ENCODE results near the gene C10orf90. TPM values are rescaled to one million over a fixed set of nuclear protein-coding genes. Genes with fewer than 3 reads are reported as not detected.

C10orf90 gene
- total RNA-seq, 1 experiment from 2014 or later, result 0.67 TPM

- Histone ChIP-seq H3K4me3 (ENCODE audit: low read depth in 2 of 2, low read length in 2 of 2) (no peak overlapping the region), H3K27me3 (ENCODE audit: control insufficient read depth, insufficient read depth, low read length) (no peaks in the 10 kb centered on the region), H3K9me3 (ENCODE audit: control insufficient read depth, insufficient read depth, low read depth, low read length) (no peaks in the 10 kb centered on the region; the same call in 1 of the 2 replicates), H3K4me1 (ENCODE audit: control insufficient read depth, insufficient read depth, low read length) (no peaks in the 10 kb centered on the region), H3K27ac (ENCODE audit: low read length) (no peak overlapping the region), H3K36me3 (ENCODE audit: control insufficient read depth, insufficient read depth, low read length) (no peaks in the 10 kb centered on the region; the same call in 1 of the 2 replicates)
- DNase-seq (ENCODE audit: low read depth, low spot score) (peak; percentile 90), ATAC-seq (peak; percentile 96)
- TF ChIP-seq POLR2AphosphoS5 (IDR thresholded peaks at IDR 0.05; ENCODE audit: low read depth, low read length) (no peak), SIN3A (IDR thresholded peaks at IDR 0.05; ENCODE audit: borderline replicate concordance, insufficient read depth, low read depth, low read length) (no peak), REST (IDR thresholded peaks at IDR 0.05; ENCODE audit: insufficient read depth in 1 of 2, low read depth in 2 of 2, low read length in 1 of 2) (no peak), TCF7L2 (IDR thresholded peaks at IDR 0.05; ENCODE audit: low read depth, low read length) (no peak)
- TF ChIP-seq, protein P1, sequence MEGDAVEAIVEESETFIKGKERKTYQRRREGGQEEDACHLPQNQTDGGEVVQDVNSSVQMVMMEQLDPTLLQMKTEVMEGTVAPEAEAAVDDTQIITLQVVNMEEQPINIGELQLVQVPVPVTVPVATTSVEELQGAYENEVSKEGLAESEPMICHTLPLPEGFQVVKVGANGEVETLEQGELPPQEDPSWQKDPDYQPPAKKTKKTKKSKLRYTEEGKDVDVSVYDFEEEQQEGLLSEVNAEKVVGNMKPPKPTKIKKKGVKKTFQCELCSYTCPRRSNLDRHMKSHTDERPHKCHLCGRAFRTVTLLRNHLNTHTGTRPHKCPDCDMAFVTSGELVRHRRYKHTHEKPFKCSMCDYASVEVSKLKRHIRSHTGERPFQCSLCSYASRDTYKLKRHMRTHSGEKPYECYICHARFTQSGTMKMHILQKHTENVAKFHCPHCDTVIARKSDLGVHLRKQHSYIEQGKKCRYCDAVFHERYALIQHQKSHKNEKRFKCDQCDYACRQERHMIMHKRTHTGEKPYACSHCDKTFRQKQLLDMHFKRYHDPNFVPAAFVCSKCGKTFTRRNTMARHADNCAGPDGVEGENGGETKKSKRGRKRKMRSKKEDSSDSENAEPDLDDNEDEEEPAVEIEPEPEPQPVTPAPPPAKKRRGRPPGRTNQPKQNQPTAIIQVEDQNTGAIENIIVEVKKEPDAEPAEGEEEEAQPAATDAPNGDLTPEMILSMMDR (IDR thresholded peaks at IDR 0.05), result no peak
- intact Hi-C loops (cut with micrococcal nuclease; ENCODE audit: unreplicated experiment) (no loop called here), in situ Hi-C loops (cut with HindIII; ENCODE audit: low pct_unique_long_range_greater_than_20kb, low sequenced_read_pairs) (no loop called here)
- CTCF ChIA-PET, result no interaction called here
- POLR2A ChIA-PET, result no interaction called here
- no TSS peak for BruUV-seq (replicated peaks)
Measured at GRCh38 chr10:126397640-126398382, 272.7 kb downstream of the C10orf90 start.

GRCh38 chr10:126397156-126397555, 273.3 kb downstream of the C10orf90 start:
- ChIA-PET POLR2A (no interaction called here), CTCF (no interaction called here)
- ATAC-seq, result no peak
- Histone ChIP-seq H3K4me3 (ENCODE audit: low read depth in 2 of 2, low read length in 2 of 2) (no peak overlapping the region), H3K9me3 (ENCODE audit: control insufficient read depth, insufficient read depth, low read depth, low read length) (no peaks in the 10 kb centered on the region; the same call in 1 of the 2 replicates), H3K27me3 (ENCODE audit: control insufficient read depth, insufficient read depth, low read length) (no peaks in the 10 kb centered on the region), H3K4me1 (ENCODE audit: control insufficient read depth, insufficient read depth, low read length) (no peaks in the 10 kb centered on the region), H3K36me3 (ENCODE audit: control insufficient read depth, insufficient read depth, low read length) (no peaks in the 10 kb centered on the region; the same call in 1 of the 2 replicates), H3K27ac (ENCODE audit: low read length) (0 out of 2 replicates have a peak overlapping the region, but pooled peaks have one; percentile 7)
- intact Hi-C loops (cut with micrococcal nuclease; ENCODE audit: unreplicated experiment) (no loop called here), in situ Hi-C loops (cut with HindIII; ENCODE audit: low pct_unique_long_range_greater_than_20kb, low sequenced_read_pairs) (no loop called here)
- BruUV-seq (replicated peaks), result no TSS peak
- DNase-seq (ENCODE audit: low read depth, low spot score), result no peak
- TF ChIP-seq REST (IDR thresholded peaks at IDR 0.05; ENCODE audit: insufficient read depth in 1 of 2, low read depth in 2 of 2, low read length in 1 of 2) (no peak), POLR2AphosphoS5 (IDR thresholded peaks at IDR 0.05; ENCODE audit: low read depth, low read length) (no peak), TCF7L2 (IDR thresholded peaks at IDR 0.05; ENCODE audit: low read depth, low read length) (no peak), SIN3A (IDR thresholded peaks at IDR 0.05; ENCODE audit: borderline replicate concordance, insufficient read depth, low read depth, low read length) (no peak)
- TF ChIP-seq, protein P1 (IDR thresholded peaks at IDR 0.05), result no peak
